IMR-90 (cell line): ENCODE measurements around the gene VPS13C. TPM values are rescaled to one million over a fixed set of nuclear protein-coding genes. Genes with fewer than 3 reads are reported as not detected.

Source experiments
- ATAC-seq: fragments of 200-7000 bp; cut with Tn5 transposase; 2 replicates; pipeline ENCODE4 v1.9.1; 2020; ENCODE audit warnings: low read depth, mild to moderate bottlenecking, moderate library complexity
- BruUV-seq: library from RNA; stranded (reverse); fragments of 400-500 nt; replicated peaks from 2 replicates; lab custom pipeline; 2021; lab: Mats Ljungman, UMichigan
- CTCF ChIA-PET: fragments of 300-600 bp; formaldehyde crosslinking; extraction: SDS; loops from one replicate; lab custom pipeline; 2021; ENCODE audit warnings: antibody characterized with exemption; lab: Yijun Ruan, JAX
- POLR2A ChIA-PET: fragments of 300-600 bp; sonication (Branson Sonifier 250); formaldehyde crosslinking; loops from one replicate; lab custom pipeline; 2022; ENCODE audit warnings: antibody characterized with exemption; ENCODE audit not compliant: unreplicated experiment; lab: Charles Lee
- DNase-seq: peaks from one replicate; pipeline ENCODE4 v3.0.0; 2013
- H2AFZ ChIP-seq: replicated peaks from 2 replicates; pipeline ENCODE3; 2013; ENCODE audit warnings: low read length, mild to moderate bottlenecking; ENCODE audit not compliant: poor library complexity
- H2AK5ac ChIP-seq: 2 replicates; pipeline ENCODE4 v1.6.1; 2013; ENCODE audit warnings: low read depth, low read length, inconsistent platforms
- H2AK9ac ChIP-seq: replicated peaks from 2 replicates; pipeline ENCODE3; 2013; ENCODE audit warnings: mild to moderate bottlenecking, low read depth, low read length, moderate library complexity; ENCODE audit not compliant: poor library complexity
- H2BK120ac ChIP-seq: 2 replicates; pipeline ENCODE4 v1.6.1; 2013; ENCODE audit warnings: low read depth, low read length, inconsistent platforms
- H2BK15ac ChIP-seq: 3 replicates; pipeline ENCODE4 v1.6.1; 2013; ENCODE audit warnings: low read depth, low read length, inconsistent platforms
- H2BK20ac ChIP-seq: 2 replicates; pipeline ENCODE4 v1.6.1; 2013; ENCODE audit warnings: low read depth, mild to moderate bottlenecking, inconsistent platforms, low read length, moderate library complexity
- H2BK5ac ChIP-seq: 2 replicates; pipeline ENCODE4 v1.6.1; 2013; ENCODE audit warnings: mild to moderate bottlenecking, low read depth, low read length, inconsistent platforms; ENCODE audit not compliant: poor library complexity, severe bottlenecking
- H3K14ac ChIP-seq: replicated peaks from 2 replicates; pipeline ENCODE4 v1.6.1; 2013; ENCODE audit warnings: low read depth, low read length, inconsistent platforms
- H3K18ac ChIP-seq: 2 replicates; pipeline ENCODE4 v1.6.1; 2013; ENCODE audit warnings: low read depth, low read length, control low read depth
- H3K23ac ChIP-seq: 2 replicates; pipeline ENCODE4 v1.6.1; 2013; ENCODE audit warnings: low read depth, low read length, inconsistent platforms
- H3K27ac ChIP-seq: 2 replicates; pipeline ENCODE4 v1.5.1; 2013; ENCODE audit warnings: mild to moderate bottlenecking, control low read depth, low read length; ENCODE audit not compliant: insufficient read depth
- H3K27me3 ChIP-seq: 2 replicates; pipeline ENCODE4 v1.6.1; 2013; ENCODE audit warnings: low read length; ENCODE audit not compliant: control insufficient read depth, insufficient read depth
- H3K36me3 ChIP-seq: 2 replicates; pipeline ENCODE4 v1.6.1; 2013; ENCODE audit warnings: low read length, mixed read lengths; ENCODE audit not compliant: control insufficient read depth, insufficient read depth
- H3K4ac ChIP-seq: 2 replicates; pipeline ENCODE4 v1.6.1; 2013; ENCODE audit warnings: low read depth, low read length, inconsistent platforms
- H3K4me1 ChIP-seq: 2 replicates; pipeline ENCODE4 v1.6.1; 2013; ENCODE audit warnings: low read length, mixed read lengths; ENCODE audit not compliant: control insufficient read depth, insufficient read depth
- H3K4me2 ChIP-seq: 2 replicates; pipeline ENCODE4 v1.6.1; 2013; ENCODE audit warnings: low read depth, mild to moderate bottlenecking, control low read depth, low read length, moderate library complexity
- H3K4me3 ChIP-seq: 2 replicates; pipeline ENCODE4 v1.5.1; 2013; ENCODE audit warnings: low read depth, mild to moderate bottlenecking, control low read depth, low read length, moderate library complexity; ENCODE audit not compliant: insufficient read depth
- H3K56ac ChIP-seq: 2 replicates; pipeline ENCODE4 v1.6.1; 2013; ENCODE audit warnings: low read length, inconsistent platforms; ENCODE audit not compliant: insufficient read depth; ENCODE audit errors: extremely low read depth
- H3K79me1 ChIP-seq, 2 experiments: 2 replicates each; pipeline ENCODE4 v1.6.1; 2013; ENCODE audit warnings: low read length in 2 of 2, inconsistent platforms in 1 of 2, low read depth in 1 of 2
- H3K9ac ChIP-seq: 2 replicates; pipeline ENCODE4 v1.6.1; 2013; ENCODE audit warnings: low read depth, low read length, control low read depth
- H3K9me1 ChIP-seq: 2 replicates; pipeline ENCODE4 v1.6.1; 2013; ENCODE audit warnings: low read length, inconsistent platforms; ENCODE audit not compliant: insufficient read depth
- H3K9me3 ChIP-seq: 2 replicates; pipeline ENCODE4 v1.6.1; 2013; ENCODE audit warnings: low read length; ENCODE audit not compliant: control insufficient read depth, insufficient read depth
- H4K20me1 ChIP-seq: 2 replicates; pipeline ENCODE4 v1.6.1; 2013; ENCODE audit warnings: low read length, inconsistent platforms; ENCODE audit not compliant: insufficient read depth
- H4K5ac ChIP-seq: 2 replicates; pipeline ENCODE4 v1.6.1; 2013; ENCODE audit warnings: mild to moderate bottlenecking, low read depth, low read length, control low read depth
- H4K8ac ChIP-seq, 2 experiments: 2 replicates each; pipeline ENCODE4 v1.6.1; 2013; ENCODE audit warnings: low read depth in 2 of 2, low read length in 2 of 2, control low read depth in 1 of 2, inconsistent platforms in 1 of 2
- H4K91ac ChIP-seq: 2 replicates; pipeline ENCODE4 v1.6.1; 2013; ENCODE audit warnings: low read depth, low read length, inconsistent platforms; ENCODE audit not compliant: insufficient read depth
- BHLHE40 ChIP-seq: fragments of 150-350 bp; IDR thresholded peaks from 2 replicates; pipeline ENCODE4 v1.6.1; 2016; ENCODE audit warnings: mild to moderate bottlenecking, low read depth, low read length
- CEBPB ChIP-seq: IDR thresholded peaks from 2 replicates; pipeline ENCODE4 v1.6.1; 2012; ENCODE audit warnings: low read depth, low read length, improper control_type of control experiment
- CHD1 ChIP-seq: IDR thresholded peaks from 2 replicates; pipeline ENCODE4 v1.6.1; 2012; ENCODE audit warnings: low read depth, low read length, improper control_type of control experiment
- CTCF ChIP-seq: conservative IDR thresholded peaks from 2 replicates; pipeline ENCODE4 v1.5.1; 2012; ENCODE audit warnings: mild to moderate bottlenecking, low read depth, low read length, improper control_type of control experiment
- ELK1 ChIP-seq: fragments of 150-350 bp; IDR thresholded peaks from 2 replicates; pipeline ENCODE4 v1.6.1; 2016; ENCODE audit warnings: low read depth, mild to moderate bottlenecking, low read length, moderate library complexity, borderline replicate concordance
- FOS ChIP-seq: fragments of 150-350 bp; IDR thresholded peaks from 2 replicates; pipeline ENCODE4 v1.6.1; 2016; ENCODE audit warnings: low read depth, low read length
- MAFK ChIP-seq: IDR thresholded peaks from 2 replicates; pipeline ENCODE4 v1.6.1; 2012; ENCODE audit warnings: low read depth, low read length, improper control_type of control experiment
- MAZ ChIP-seq: IDR thresholded peaks from 2 replicates; pipeline ENCODE4 v1.6.1; 2012; ENCODE audit warnings: low read depth, mild to moderate bottlenecking, low read length, improper control_type of control experiment, moderate library complexity, borderline replicate concordance
- MXI1 ChIP-seq: IDR thresholded peaks from 2 replicates; pipeline ENCODE4 v1.6.1; 2012; ENCODE audit warnings: low read depth, mild to moderate bottlenecking, low read length, moderate library complexity, borderline replicate concordance
- NFE2L2 ChIP-seq: fragments of 150-350 bp; IDR thresholded peaks from 2 replicates; pipeline ENCODE4 v1.6.1; 2016; ENCODE audit warnings: low read depth, mild to moderate bottlenecking, low read length
- POLR2A ChIP-seq: IDR thresholded peaks from 2 replicates; pipeline ENCODE4 v1.6.1; 2012; ENCODE audit warnings: mild to moderate bottlenecking, low read depth, low read length
- RAD21 ChIP-seq: IDR thresholded peaks from 2 replicates; pipeline ENCODE4 v1.6.1; 2012; ENCODE audit warnings: low read length, improper control_type of control experiment
- RCOR1 ChIP-seq: IDR thresholded peaks from 2 replicates; pipeline ENCODE4 v1.6.1; 2012; ENCODE audit warnings: mild to moderate bottlenecking, low read length, improper control_type of control experiment; ENCODE audit not compliant: insufficient replicate concordance
- SMC3 ChIP-seq: fragments of 150-350 bp; IDR thresholded peaks from 2 replicates; pipeline ENCODE4 v1.6.1; 2016; ENCODE audit warnings: low read depth, mild to moderate bottlenecking, antibody characterized with exemption, low read length, moderate library complexity
- USF2 ChIP-seq: fragments of 150-350 bp; IDR thresholded peaks from 2 replicates; pipeline ENCODE4 v1.6.1; 2017; ENCODE audit warnings: mild to moderate bottlenecking, antibody characterized with exemption, low read length, low read depth
- WGBS, 2 experiments: methylation state at CpG; one replicate each; pipeline versions ENCODE4 v1.1.5 to v1.1.7; 2013; ENCODE audit warnings: missing lambda C conversion rate in 2 of 2; ENCODE audit not compliant: insufficient read length in 1 of 2; ENCODE audit errors: extremely low coverage in 2 of 2; 5-methylcytosine and 5-hydroxymethylcytosine counted together
- dilution Hi-C: fragments of 300-500 bp; cut with HindIII; formaldehyde crosslinking; loops from one replicate; pipeline ENCODE4 v1.14.3; 2018; ENCODE audit warnings: low sequenced_read_pairs; ENCODE audit not compliant: unreplicated experiment
- in situ Hi-C: fragments of 300-500 bp; cut with MboI; formaldehyde crosslinking; loops from 3 replicates; pipeline ENCODE4 v1.14.3; 2019; ENCODE audit warnings: low sequenced_read_pairs, inconsistent platforms, mixed read lengths
- intact Hi-C: fragments of 100-400 bp; cut with micrococcal nuclease; formaldehyde crosslinking; loops from 2 replicates; pipeline ENCODE4 v1.10.0; 2022
- polyA plus RNA-seq, 3 experiments: library from polyadenylated mRNA; depleted of rRNA; stranded (reverse); fragments of >200 nt; gene quantifications; 2 replicates each; pipeline ENCODE4 v1.2.3, GENCODE V29; 2012; ENCODE audit warnings: low replicate concordance in 1 of 3
- total RNA-seq: library from RNA; depleted of rRNA; stranded (reverse); fragments of >200 nt; gene quantifications from 2 replicates; pipeline ENCODE4 v1.2.3, GENCODE V29; 2012

The VPS13C gene
- total and polyA plus RNA-seq, 2 of the 4 experiments (the other 2 are of a cell fraction), result 8.1 to 32.8 TPM

GRCh38 chr15:62088353-62088693 lies 28.1 kb upstream of the VPS13C start:
- DNase-seq, result no peak
- in situ Hi-C loops, result no loop called here
- CTCF ChIA-PET, result interaction anchor here (0.6 kb wide), 1 partner anchor 100 kb away, joined by 3 read pairs; no protein-coding TSS in a partner anchor

More at GRCh38 chr15:62088353-62088693, 28.1 kb upstream of the VPS13C start:
- Histone ChIP-seq H3K79me1 (no peaks in the 10 kb centered on the region), H3K9me3 (no peaks in the 10 kb centered on the region), H3K36me3 (no peaks in the 10 kb centered on the region), H3K4ac (no peak overlapping the region), H4K91ac (no peak overlapping the region), H3K4me2 (no peak overlapping the region), H3K4me3 (no peak overlapping the region), H3K14ac (no peak overlapping the region), H2AFZ (no peak overlapping the region), H3K18ac (no peak overlapping the region), H3K27ac (no peak overlapping the region), H3K9ac (no peak overlapping the region), H2BK15ac (no peak overlapping the region), H4K20me1 (no peaks in the 10 kb centered on the region), H2BK20ac (no peak overlapping the region), H2AK5ac (no peak overlapping the region), H4K8ac (no peak overlapping the region), H3K23ac (no peak overlapping the region), H4K5ac (no peak overlapping the region), H2BK120ac (no peak overlapping the region), H2BK5ac (no peak overlapping the region), H3K56ac (no peak overlapping the region), H3K9me1 (no peaks in the 10 kb centered on the region), H3K4me1 (no peaks in the 10 kb centered on the region), H2AK9ac (no peak overlapping the region), H3K27me3 (no peaks in the 10 kb centered on the region; the same call in none of the 2 replicates)
- intact Hi-C loops (no loop called here), dilution Hi-C loops (no loop called here)
- no peak for TF ChIP-seq NFE2L2
- no peak for TF ChIP-seq ELK1
- TF ChIP-seq USF2, result no peak
- no peak for TF ChIP-seq MAFK
- TF ChIP-seq BHLHE40, result no peak
- TF ChIP-seq CHD1, result no peak
- no peak for TF ChIP-seq CEBPB
- TF ChIP-seq CTCF, result no peak
- TF ChIP-seq MXI1, result no peak
- no peak for TF ChIP-seq MAZ
- no peak for TF ChIP-seq SMC3
- TF ChIP-seq RAD21, result no peak
- TF ChIP-seq POLR2A, result no peak
- TF ChIP-seq RCOR1, result no peak
- TF ChIP-seq FOS, result no peak
- POLR2A ChIA-PET, result no interaction called here
- no CpG with 5 or more reads among the region's 1 CpG for WGBS, 2 experiments
- no peak for ATAC-seq
- BruUV-seq, result no TSS peak
